Motor neuron (in vitro differentiated cells): Measurements from ENCODE around the gene RELN. TPM values are rescaled to one million over a fixed set of nuclear protein-coding genes. Genes with fewer than 3 reads are reported as not detected.

Source experiments
- ATAC-seq, 8 experiments: fragments of 200-7000 bp; cut with Tn5 transposase; replicated peaks in 6 of 8; 2 replicates each; pipeline ENCODE4 v1.8.0; 2021; ENCODE audit warnings: mild to moderate bottlenecking in 8 of 8, moderate library complexity in 8 of 8
- H3K27ac ChIP-seq, 2 donors: fragments of 250-450 bp; sonication (Bioruptor Pico); 2 replicates each; pipeline ENCODE4 v1.9.0; 2021; ENCODE audit warnings: antibody characterized with exemption in 2 of 2, mild to moderate bottlenecking in 2 of 2, moderate library complexity in 1 of 2
- H3K4me1 ChIP-seq, 2 donors: fragments of 250-450 bp; sonication (Bioruptor Pico); replicated peaks in 1 of 2; 2 replicates each; pipeline ENCODE4 v1.6.1; 2021; ENCODE audit warnings: antibody characterized with exemption in 2 of 2, mild to moderate bottlenecking in 2 of 2, moderate library complexity in 1 of 2
- H3K4me3 ChIP-seq, 5 donors: fragments of 250-450 bp; sonication (Bioruptor Pico); 2 replicates each; pipeline ENCODE4 v1.9.0; 2021; ENCODE audit warnings: antibody characterized with exemption in 5 of 5, mild to moderate bottlenecking in 5 of 5, moderate library complexity in 4 of 5
- WGBS, 10 experiments: fragments of 450-650 bp; shearing (Covaris generic); methylation state at CpG; one replicate each; pipeline ENCODE4 v1.0.0; 2022; 5-methylcytosine and 5-hydroxymethylcytosine counted together
- in situ Hi-C, 9 experiments: fragments of 400-800 bp; cut with MboI; loops; one replicate each; pipeline ENCODE4 v1.15.0; 2021; ENCODE audit warnings: low sequenced_read_pairs in 9 of 9, low pct_unique_long_range_greater_than_20kb in 2 of 9; ENCODE audit not compliant: unreplicated experiment in 9 of 9
- total RNA-seq, 8 experiments: library from RNA; unstranded; fragments of 300-600 nt; gene quantifications; 2 replicates each; pipeline versions ENCODE4 v1.2.3 to v1.2.4, GENCODE V29; 2022

Gene RELN
- total RNA-seq, 8 experiments from 2014 or later, result 0.36 to 72.9 (median 35.2) TPM

DNA sequence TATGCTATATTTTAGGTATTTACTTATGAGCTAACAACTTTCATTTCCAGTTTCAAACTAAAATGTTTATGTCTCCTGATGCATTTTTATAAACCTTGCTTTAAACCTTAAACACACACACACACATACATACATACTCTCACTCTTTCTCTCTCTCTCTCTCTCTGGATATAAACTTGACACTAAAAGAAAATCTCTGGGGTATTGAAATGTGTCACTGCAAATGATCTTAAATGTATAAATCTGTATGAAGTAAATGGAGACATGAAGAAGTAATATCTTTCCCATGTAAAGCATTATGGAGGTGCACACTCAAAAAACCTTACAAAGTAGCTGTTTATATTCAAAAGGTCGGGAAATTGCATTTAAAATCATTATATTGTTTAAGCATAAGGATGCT is 37.0 kb downstream of the RELN start:
- Histone ChIP-seq H3K4me3 (no peak overlapping the region), H3K4me1 (peaks cover 0 to under 1% of the 10 kb centered on the region in 2 donors), H3K27ac (no peak overlapping the region)
- 0 to 88% (median 40%) methylated on average over 1 of the region's 1 CpG; no CpG with 5 or more reads in 4 of the 10 experiments for WGBS, 10 experiments
- in situ Hi-C loops, result no loop called here
- ATAC-seq, result no peak

DNA sequence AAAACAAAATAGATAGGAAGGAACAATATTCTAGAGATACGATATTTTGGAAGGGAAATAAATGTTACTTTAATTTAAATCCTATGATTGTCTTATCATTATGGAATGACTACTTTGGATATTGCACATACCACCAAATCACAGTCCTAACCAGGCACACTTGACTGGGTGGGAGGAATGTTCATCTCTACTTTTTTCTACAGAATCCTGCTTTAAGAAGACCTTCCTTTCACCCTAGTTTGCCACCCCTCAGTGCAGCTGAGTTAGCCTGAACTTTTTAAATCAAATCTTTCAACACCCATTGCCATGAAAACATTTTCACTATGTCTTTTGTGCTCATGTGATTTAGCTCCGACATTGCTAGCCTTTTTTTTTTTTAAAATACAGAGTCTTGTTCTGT is 38.1 kb downstream of the RELN start:
- ATAC-seq, result no peak
- in situ Hi-C loops, result no loop called here
- 0 to 100% (median 67%) methylated on average over 1 to 2 of the region's 2 CpGs; no CpG with 5 or more reads in 1 of the 10 experiments for WGBS, 10 experiments

DNA sequence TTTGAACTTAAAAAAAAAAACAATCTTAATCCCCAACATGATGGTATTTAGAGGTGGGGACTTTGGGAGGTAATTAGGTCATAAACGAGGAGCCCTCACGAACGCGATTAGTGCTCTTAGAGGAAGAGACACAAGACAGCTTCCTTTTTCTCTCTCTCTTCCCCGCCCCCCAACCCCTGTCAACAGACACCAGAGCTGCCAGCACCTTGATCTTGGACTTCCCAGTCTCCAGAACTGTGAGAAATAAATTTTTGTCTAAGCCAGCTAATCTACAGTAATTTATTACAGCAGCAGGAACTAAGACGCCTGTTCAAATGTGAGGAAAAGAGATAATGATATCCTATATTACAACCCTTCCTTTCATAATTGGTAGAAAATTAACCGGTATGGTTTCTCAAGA is 40.1 kb downstream of the RELN start:
- no peak overlapping the region for H3K27ac ChIP-seq
- H3K4me3 ChIP-seq, result no peak overlapping the region
- no peak for ATAC-seq
- 67 to 97% (median 89%) methylated on average over 2 to 6 of the region's 7 CpGs; no CpG with 5 or more reads in 2 of the 10 experiments for WGBS, 10 experiments
- peaks cover 0 to 2% of the 10 kb centered on the region in 2 donors for H3K4me1 ChIP-seq
- in situ Hi-C loops, result no loop called here

More for the DNA sequence above, 38.1 kb downstream of the RELN start:
- no peak overlapping the region for H3K4me3 ChIP-seq
- H3K27ac ChIP-seq, result no peak overlapping the region
- H3K4me1 ChIP-seq, result peaks cover 0 to 2% of the 10 kb centered on the region in 2 donors

DNA sequence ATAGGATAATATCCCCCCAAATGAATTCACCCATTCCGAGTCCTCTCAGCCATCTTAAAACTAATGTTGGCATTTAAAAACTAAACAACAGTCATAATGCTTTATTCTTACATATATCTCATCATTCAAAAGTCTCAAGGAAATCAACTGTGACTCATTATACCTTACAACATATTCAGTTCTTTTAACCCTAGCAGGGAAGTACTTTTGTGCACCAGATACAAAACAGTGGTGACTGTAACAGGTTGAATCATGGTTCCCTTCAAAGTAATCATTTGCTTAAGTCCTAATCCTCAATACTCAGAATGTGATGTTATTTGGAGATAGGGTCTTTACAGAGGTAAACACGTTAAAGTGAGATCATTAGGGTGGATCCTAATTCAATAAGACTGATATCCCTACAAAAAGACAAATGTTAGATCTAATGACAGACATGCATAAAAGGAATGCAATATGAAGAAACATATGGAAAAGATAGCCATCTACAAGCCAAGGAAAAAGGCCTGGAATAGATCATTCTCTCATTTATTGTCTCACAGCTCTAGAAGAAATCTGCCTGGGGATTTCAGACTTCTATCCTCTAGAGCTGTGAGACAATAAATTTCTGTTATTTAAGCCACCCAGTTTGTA is 42.3 kb downstream of the RELN start:
- 6 to 100% (median 74%) methylated on average over 1 to 2 of the region's 2 CpGs; no CpG with 5 or more reads in 1 of the 10 experiments for WGBS, 10 experiments
- Histone ChIP-seq H3K27ac (no peak overlapping the region), H3K4me3 (no peak overlapping the region), H3K4me1 (peaks cover 0 to 2% of the 10 kb centered on the region in 2 donors)
- no peak for ATAC-seq
- in situ Hi-C loops, result no loop called here

DNA sequence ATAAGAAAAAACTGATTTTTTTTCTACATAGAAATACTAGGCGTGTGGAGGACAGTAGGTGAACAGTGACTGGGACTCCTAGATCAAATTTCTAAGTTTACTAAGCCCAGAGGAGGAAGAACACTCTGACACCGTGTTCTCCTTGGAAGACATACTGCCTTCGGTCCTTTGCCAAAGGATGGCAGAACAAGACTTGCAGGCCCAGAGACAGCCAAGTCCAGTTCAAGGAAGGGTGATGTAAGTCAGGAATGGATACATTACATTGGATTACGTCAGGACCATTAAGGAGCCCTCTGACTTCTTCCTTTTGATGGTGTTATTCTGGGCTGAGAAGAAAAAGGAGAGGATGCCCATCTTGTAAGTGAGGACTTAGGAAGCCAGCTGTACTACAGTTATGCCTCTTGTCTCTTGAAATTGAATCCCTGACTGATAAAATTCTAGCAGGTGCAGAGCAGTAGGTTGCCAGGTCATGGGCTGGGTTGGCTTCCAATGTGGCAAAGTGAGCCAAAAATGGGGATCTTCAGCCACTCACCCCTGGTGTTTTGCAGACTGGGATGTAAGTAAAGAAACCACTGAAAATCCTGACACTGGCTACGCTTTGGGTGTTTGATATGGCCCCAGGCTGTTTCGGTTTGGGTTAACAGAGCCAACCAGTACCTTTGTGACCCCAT is 45.1 kb downstream of the RELN start:
- in situ Hi-C loops, result no loop called here
- no peak overlapping the region for H3K27ac ChIP-seq
- no peak for ATAC-seq
- WGBS, 10 experiments, result 8 to 100% (median 73%) methylated on average over 1 to 6 of the region's 6 CpGs
- H3K4me1 ChIP-seq, result peaks cover 0 to 2% of the 10 kb centered on the region in 2 donors
- no peak overlapping the region for H3K4me3 ChIP-seq

DNA sequence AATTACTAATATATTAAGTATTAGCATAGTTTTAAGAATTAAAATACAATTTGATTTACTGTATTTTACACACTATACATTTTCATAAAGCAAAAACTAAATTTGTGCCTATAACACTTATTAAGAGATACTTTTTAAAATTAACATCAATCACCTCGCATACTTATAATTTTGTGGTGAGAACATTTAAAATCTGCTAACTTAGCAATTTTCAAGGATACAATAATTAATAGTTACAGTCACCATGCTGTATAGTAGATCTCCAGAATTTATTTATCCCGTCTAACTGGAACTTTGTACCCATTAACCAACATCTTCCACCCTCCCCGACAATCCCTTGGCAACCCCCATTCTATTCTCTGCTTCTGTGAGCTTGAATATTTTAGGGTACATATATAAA is 47.5 kb downstream of the RELN start:
- 31 to 100% (median 81%) methylated on average over 1 to 3 of the region's 3 CpGs; no CpG with 5 or more reads in 1 of the 10 experiments for WGBS, 10 experiments
- H3K4me1 ChIP-seq, result no peaks in the 10 kb centered on the region
- no peak overlapping the region for H3K4me3 ChIP-seq
- in situ Hi-C loops, result no loop called here
- no peak overlapping the region for H3K27ac ChIP-seq
- no peak for ATAC-seq

DNA sequence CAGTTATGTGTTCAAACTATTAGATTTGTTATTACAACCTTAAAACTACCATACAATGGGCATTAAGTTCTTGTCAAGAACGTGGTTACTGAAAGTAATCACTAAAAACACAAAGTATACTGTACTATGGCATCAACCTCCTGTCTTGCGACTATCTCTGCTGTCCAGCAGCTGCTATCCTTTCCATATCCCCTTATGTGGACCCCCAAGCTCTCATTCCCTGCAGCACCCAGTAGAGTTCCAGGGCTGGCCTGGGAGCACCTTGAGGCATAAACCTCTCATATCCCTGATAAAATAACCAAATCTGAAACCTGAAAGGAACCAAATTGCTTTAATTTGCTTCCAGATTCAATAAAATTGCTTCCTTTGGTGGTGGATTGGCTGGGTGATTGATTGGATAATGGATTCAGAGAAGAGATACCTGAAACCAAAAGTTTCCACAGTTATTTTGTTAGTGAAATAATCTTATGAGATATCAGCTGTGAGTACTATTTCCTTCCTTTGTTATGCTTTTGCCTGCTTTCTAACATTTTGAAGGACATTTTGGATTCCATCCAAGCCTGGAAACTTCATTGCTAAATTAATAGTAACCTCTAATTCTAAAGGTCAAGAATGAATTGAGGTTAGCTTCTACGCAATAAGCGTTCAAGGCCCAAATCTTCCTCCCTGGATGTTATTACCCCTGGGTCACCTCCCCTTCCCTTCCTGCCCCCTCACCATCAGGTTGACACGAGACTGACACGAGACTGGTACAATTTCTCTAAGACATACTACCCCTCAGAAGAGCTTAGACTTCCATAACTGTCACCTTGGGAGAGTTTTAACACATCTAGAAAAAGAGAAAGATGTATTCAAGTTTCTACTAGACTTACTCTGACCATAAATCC is 48.8 kb downstream of the RELN start:
- 13 to 100% (median 81%) methylated on average over 1 to 6 of the region's 6 CpGs; no CpG with 5 or more reads in 1 of the 10 experiments for WGBS, 10 experiments

DNA sequence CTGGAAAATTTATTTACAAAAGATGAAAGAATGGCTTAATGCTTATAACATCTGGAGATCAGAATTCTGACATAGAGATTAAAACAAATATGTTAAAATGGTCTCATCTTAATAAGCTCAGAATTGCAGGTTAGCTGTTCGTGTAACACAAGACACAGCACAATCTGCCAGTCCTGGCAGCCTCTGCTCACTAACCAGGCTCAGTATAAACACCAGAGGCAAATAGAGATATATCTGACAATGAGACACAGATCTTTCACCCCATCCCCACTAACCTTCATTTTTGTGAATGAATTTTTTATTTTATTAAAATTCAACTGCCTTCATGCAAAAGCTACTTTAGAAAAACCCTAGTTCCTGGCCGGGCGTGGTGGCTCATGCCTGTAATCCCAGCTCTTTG is 51.8 kb downstream of the RELN start:
- WGBS, 10 experiments, result 0 to 100% (median 86%) methylated on average over 1 to 3 of the region's 3 CpGs; no CpG with 5 or more reads in 1 of the 10 experiments
- H3K4me3 ChIP-seq, result no peak overlapping the region
- H3K27ac ChIP-seq, result no peak overlapping the region
- in situ Hi-C loops, result no loop called here
- no peaks in the 10 kb centered on the region for H3K4me1 ChIP-seq
- no peak for ATAC-seq

More for the DNA sequence above, 48.8 kb downstream of the RELN start:
- no peak for ATAC-seq
- H3K27ac ChIP-seq, result no peak overlapping the region
- in situ Hi-C loops, result no loop called here
- H3K4me1 ChIP-seq, result no peaks in the 10 kb centered on the region
- H3K4me3 ChIP-seq, result no peak overlapping the region

DNA sequence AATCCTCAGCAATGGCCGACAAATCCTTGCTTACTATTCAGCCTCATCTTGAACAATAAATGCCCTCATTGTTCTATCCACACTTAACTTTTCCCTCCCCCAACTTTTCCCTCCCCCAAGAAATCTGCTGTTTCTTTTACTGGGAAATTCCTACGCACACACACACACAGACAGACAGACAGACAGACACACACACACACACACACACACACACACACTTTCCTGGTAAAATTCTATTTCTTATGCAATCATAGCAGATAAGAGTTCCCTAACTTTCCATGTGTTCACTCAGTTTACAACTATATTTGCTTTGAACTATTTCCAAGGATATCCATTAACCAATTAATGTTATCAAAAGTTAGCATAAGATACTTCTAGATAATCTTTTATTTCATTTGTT is 52.9 kb downstream of the RELN start:
- Histone ChIP-seq H3K4me3 (no peak overlapping the region), H3K4me1 (no peaks in the 10 kb centered on the region), H3K27ac (no peak overlapping the region)
- 33 to 100% (median 67%) methylated on average over 1 to 2 of the region's 2 CpGs; no CpG with 5 or more reads in 2 of the 10 experiments for WGBS, 10 experiments
- no peak for ATAC-seq
- in situ Hi-C loops, result no loop called here

DNA sequence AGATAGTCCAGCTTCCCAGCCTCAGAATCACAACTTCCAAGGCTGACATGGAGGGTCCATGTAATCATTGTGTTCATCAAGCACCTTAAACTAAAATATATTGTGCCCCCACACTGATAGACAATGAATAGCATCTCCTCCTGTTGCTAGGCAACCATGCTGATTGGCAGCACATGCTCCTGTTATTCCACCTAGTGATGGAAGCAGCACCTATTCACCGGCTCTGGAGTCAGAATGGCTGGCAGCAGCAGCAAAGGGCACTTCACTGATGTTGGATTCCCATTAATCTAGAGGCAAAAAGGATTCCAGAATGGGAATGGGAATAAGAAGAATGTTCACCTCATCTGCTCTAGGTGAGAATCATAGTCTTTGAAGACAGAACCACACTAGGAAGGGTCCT is 55.0 kb downstream of the RELN start:
- WGBS, 10 experiments, result 0% methylated on average over 1 of the region's 1 CpG; no CpG with 5 or more reads in 6 of the 10 experiments
- no peak overlapping the region for H3K27ac ChIP-seq
- no peak overlapping the region for H3K4me3 ChIP-seq
- H3K4me1 ChIP-seq, result no peaks in the 10 kb centered on the region
- in situ Hi-C loops, result no loop called here
- no peak for ATAC-seq

DNA sequence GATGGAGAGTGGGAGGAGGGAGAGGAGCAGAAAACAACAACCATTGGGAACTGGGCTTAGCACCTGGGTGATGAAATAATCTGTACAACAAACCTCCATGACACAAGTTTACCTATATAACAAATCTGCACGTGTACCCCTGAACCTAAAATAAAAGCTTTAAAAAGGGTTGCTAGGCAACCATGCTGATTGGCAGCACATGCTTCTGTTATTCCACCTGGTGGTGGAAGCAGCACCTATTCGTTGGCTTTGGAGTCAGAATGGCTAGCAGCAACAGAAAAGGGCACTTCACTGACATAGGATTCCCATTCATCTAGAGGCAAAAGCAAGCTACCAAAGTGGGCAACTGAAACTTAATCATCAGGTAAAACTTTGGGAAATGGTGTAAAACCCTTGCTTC is 57.1 kb downstream of the RELN start:
- WGBS, 10 experiments, result 0 to 80% (median 11%) methylated on average over 1 to 2 of the region's 2 CpGs; no CpG with 5 or more reads in 2 of the 10 experiments
- in situ Hi-C loops, result no loop called here
- H3K27ac ChIP-seq, result no peak overlapping the region
- no peak for ATAC-seq
- H3K4me1 ChIP-seq, result no peaks in the 10 kb centered on the region
- no peak overlapping the region for H3K4me3 ChIP-seq

DNA sequence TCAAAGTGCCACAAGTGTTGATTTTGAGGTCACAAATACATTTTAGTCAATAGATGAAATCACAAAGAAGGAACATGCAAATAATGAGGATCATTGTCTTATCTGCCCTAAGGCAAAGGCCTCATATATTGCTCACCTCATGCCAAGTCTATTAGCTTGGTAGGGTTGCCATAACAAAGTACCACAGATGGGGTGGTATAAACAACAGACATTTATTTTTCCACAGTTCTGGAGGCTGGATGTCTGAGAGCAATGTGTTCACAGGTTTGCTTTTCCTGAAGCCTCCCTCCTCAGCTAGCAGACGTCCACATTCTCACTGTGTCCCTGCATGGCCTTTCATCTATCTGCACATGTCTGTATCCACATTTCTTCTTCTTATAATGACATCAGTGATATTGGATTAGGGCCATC is 59.6 kb downstream of the RELN start:
- Histone ChIP-seq H3K4me1 (peaks cover 0 to 2% of the 10 kb centered on the region in 2 donors), H3K27ac (no peak overlapping the region), H3K4me3 (no peak overlapping the region)
- WGBS, 10 experiments, result 0 to 100% (median 67%) methylated on average over 1 of the region's 1 CpG; no CpG with 5 or more reads in 5 of the 10 experiments
- in situ Hi-C loops, result no loop called here
- peak in 2 of 8 experiments; percentile 19 to 49 for ATAC-seq

DNA sequence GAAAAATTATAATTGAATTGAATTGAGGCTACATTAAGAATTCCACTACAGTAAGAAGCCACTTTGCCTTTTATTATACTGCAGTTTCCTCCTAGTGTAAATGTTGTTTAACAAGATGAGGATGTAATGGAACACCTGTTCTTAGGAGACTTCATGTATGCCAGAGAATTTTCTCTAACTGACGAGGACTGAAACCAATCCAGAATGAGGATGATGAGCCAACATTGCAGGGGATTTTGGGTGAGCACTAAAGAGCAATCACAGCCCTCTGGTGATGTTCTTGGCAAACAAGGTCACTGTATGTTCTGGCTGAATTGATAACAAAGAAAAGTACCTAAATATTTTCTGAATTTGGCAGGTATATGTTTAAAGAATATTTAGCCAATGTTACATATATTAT is 60.9 kb downstream of the RELN start:
- peaks cover 0 to 15% of the 10 kb centered on the region in 2 donors for H3K4me1 ChIP-seq
- 14 to 100% (median 71%) methylated on average over 1 of the region's 1 CpG; no CpG with 5 or more reads in 3 of the 10 experiments for WGBS, 10 experiments
- ATAC-seq, result no peak
- no peak overlapping the region for H3K4me3 ChIP-seq
- H3K27ac ChIP-seq, result no peak overlapping the region
- in situ Hi-C loops, result no loop called here
